HL-60 (cell line): Measurements from ENCODE around the gene CDCA4.

Experiments used
- DNase-seq, 2 experiments: peaks; one replicate each; pipeline ENCODE4 v3.0.0-alpha.2; 2010 to 2020; ENCODE audit warnings: low read depth in 1 of 2, low spot score in 1 of 2
- H3K27ac ChIP-seq: fragments of 250-450 bp; sonication (Bioruptor Pico); replicated peaks from 2 replicates; pipeline ENCODE4 v1.5.1; 2020; ENCODE audit warnings: mild to moderate bottlenecking, moderate library complexity
- H3K27me3 ChIP-seq: fragments of 250-450 bp; sonication (Bioruptor Pico); 2 replicates; pipeline ENCODE4 v1.5.1; 2021; ENCODE audit warnings: mild to moderate bottlenecking, moderate library complexity; ENCODE audit not compliant: insufficient read depth, poor library complexity, severe bottlenecking
- H3K4me3 ChIP-seq: replicated peaks from 2 replicates; pipeline ENCODE4 v1.5.1; 2011; ENCODE audit warnings: mild to moderate bottlenecking, control low read depth, low read length; ENCODE audit not compliant: insufficient read depth
- CTCF ChIP-seq: IDR thresholded peaks from one replicate; pipeline ENCODE4 v1.5.1; 2011; ENCODE audit warnings: low read length, control low read depth, inconsistent platforms; ENCODE audit not compliant: insufficient read depth
- GABPA ChIP-seq: IDR thresholded peaks from 2 replicates; pipeline ENCODE4 v1.6.1; 2012; ENCODE audit warnings: low read depth
- POLR2AphosphoS5 ChIP-seq: IDR thresholded peaks from 2 replicates; pipeline ENCODE4 v1.6.1; 2012; ENCODE audit warnings: low read depth
- REST ChIP-seq: IDR thresholded peaks from 2 replicates; pipeline ENCODE4 v1.6.1; 2012; ENCODE audit warnings: low read depth; ENCODE audit not compliant: insufficient replicate concordance
- SPI1 ChIP-seq: IDR thresholded peaks from 2 replicates; pipeline ENCODE4 v1.6.1; 2012; ENCODE audit warnings: low read depth, mild to moderate bottlenecking, borderline replicate concordance

The CDCA4 gene

GRCh38 chr14:104982548-104983230, 38.2 kb downstream of the CDCA4 start:
- no peak for TF ChIP-seq GABPA
- no peak for TF ChIP-seq CTCF
- no peak for TF ChIP-seq REST
- 0 out of 2 replicates have a peak, but pooled peaks have one; percentile 6 for TF ChIP-seq SPI1
- no peak for TF ChIP-seq POLR2AphosphoS5

GRCh38 chr14:104981699-104982541, 39.0 kb downstream of the CDCA4 start:
- DNase-seq: no peak
- TF ChIP-seq POLR2AphosphoS5: no peak
- Histone ChIP-seq H3K4me3 (no peak overlapping the region), H3K27me3 (peaks cover 15% of the 10 kb centered on the region), H3K27ac (no peak overlapping the region)

More at GRCh38 chr14:104982548-104983230, 38.2 kb downstream of the CDCA4 start:
- no peak for DNase-seq
- no peak overlapping the region for H3K27ac ChIP-seq
- H3K4me3 ChIP-seq: no peak overlapping the region
- peaks cover 10% of the 10 kb centered on the region for H3K27me3 ChIP-seq

- Histone ChIP-seq H3K27me3 (peaks cover 17% of the 10 kb centered on the region), H3K4me3 (no peak overlapping the region), H3K27ac (no peak overlapping the region)
- no peak for DNase-seq
- TF ChIP-seq GABPA (no peak), CTCF (no peak), REST (no peak), SPI1 (no peak), POLR2AphosphoS5 (no peak)
These were observed 40.0 kb downstream of the CDCA4 start for GRCh38 chr14:104980611-104981531.
